Right cardiac atrium (tissue), 5 donors: ENCODE results near the gene NEK8. TPM values are rescaled to one million over a fixed set of nuclear protein-coding genes. Genes with fewer than 3 reads are reported as not detected.

Experiments used
- ATAC-seq, 2 donors: fragments of 200-7000 bp; cut with Tn5 transposase; one replicate each; pipeline versions ENCODE4 v1.8.0 to v1.9.1; 2020; ENCODE audit warnings: moderate library complexity in 2 of 2, mild to moderate bottlenecking in 1 of 2
- DNase-seq, 3 donors: peaks; one replicate each; pipeline ENCODE4 v3.0.0-alpha.2; 2020
- H3K27ac ChIP-seq: one replicate; pipeline ENCODE4 v1.5.1; 2013; ENCODE audit warnings: mild to moderate bottlenecking, low read length, control low read depth, moderate library complexity
- H3K27me3 ChIP-seq: one replicate; pipeline ENCODE4 v1.6.1; 2013; ENCODE audit not compliant: control insufficient read depth, insufficient read depth
- H3K4me1 ChIP-seq: one replicate; pipeline ENCODE4 v1.6.1; 2013; ENCODE audit warnings: low read length; ENCODE audit not compliant: control insufficient read depth, insufficient read depth
- H3K4me3 ChIP-seq: one replicate; pipeline ENCODE4 v1.5.1; 2013; ENCODE audit warnings: low read length, control low read depth
- H3K9me3 ChIP-seq: one replicate; pipeline ENCODE4 v1.6.1; 2013; ENCODE audit warnings: low read length; ENCODE audit not compliant: control insufficient read depth
- WGBS: extraction: QIAGEN DNeasy Blood & Tissue Kit; methylation state at CpG from one replicate; pipeline ENCODE4 v1.1.7; 2013; 5-methylcytosine and 5-hydroxymethylcytosine counted together
- intact Hi-C, 4 donors: fragments of 100-400 bp; cut with DNase I; formaldehyde crosslinking; loops; one replicate each; pipeline versions ENCODE4 v1.11.0 to v1.14.0; 2022 to 2023
- long read RNA-seq, 4 donors: library from polyadenylated mRNA; unstranded; transcript quantifications; one replicate each; pipeline ENCODE4 v2.0.0, GENCODE V29; 2020 to 2021
- polyA plus RNA-seq: library from polyadenylated mRNA; stranded (reverse); fragments of 200-250 nt; gene quantifications from one replicate; pipeline ENCODE4 v1.2.3, GENCODE V29; 2013
- total RNA-seq, 4 donors: library from RNA; stranded (reverse); fragmentation: NEBNext Ultra II Directional; extraction: Animal tissue kit (Norgen Biotek cat#: 25700); gene quantifications; one replicate each; pipeline ENCODE4 v1.2.1, GENCODE V29; 2021
- donor health status: healthy with polysubstance abuse.
- donor health status: DM: no; HTN: yes; CAD: no.
- donor health status: DM: no; HTN: no; CAD: no.
- donor health status: DM: no; HTN: yes; CAD: no; lungs with severe emphysema.
- donor health status: DM: yes; HTN: yes; CAD: no.

NEK8 gene
- total RNA-seq: 1 to 10 TPM; 1.0 to 1.6 (median 1.2) TPM
- 0.81 TPM for polyA plus RNA-seq
- long read RNA-seq, donor 1, partial matches to known transcripts: 1 of 2 reads
- long read RNA-seq, donor 1, other reads (novel, unspliced or antisense): 1 of 2 reads
- long read RNA-seq, donor 2, partial matches to known transcripts: 0 of 1 reads
- long read RNA-seq, donor 2, other reads (novel, unspliced or antisense): 1 of 1 reads
- long read RNA-seq, donor 3, partial matches to known transcripts: 1 of 7 reads
- long read RNA-seq, donor 3, other reads (novel, unspliced or antisense): 5 of 7 reads
- long read RNA-seq, donor 4: 0 reads

- Histone ChIP-seq H3K4me1 (peaks cover 3% of the 10 kb centered on the region), H3K4me3 (peak within 1 kb of the TSS; percentile 55), H3K9me3 (no peaks in the 10 kb centered on the region), H3K27me3 (no peaks in the 10 kb centered on the region), H3K27ac (peak within 1 kb of the TSS; percentile 75)
- ATAC-seq (peak; percentile 84 to 85), DNase-seq (peak; percentile 95 to 98 (median 98))
- intact Hi-C loops: loop anchor here in 2 of 4 donors (5.0 to 10.0 kb wide), 3 partner anchors 186 to 386 kb away; partner anchors contain the start of gene PHF12 (in 1 of the 2)
- WGBS: under 1% methylated on average over 64 of the region's 64 CpGs
These were observed at the start of gene NEK8 for GRCh38 chr17:28728364-28729200. Gene NEK8 (plus strand): TSS chr17:28728788. CDS start chr17:28728814, 26 bp downstream.

- no peaks in the 10 kb centered on the region for H3K9me3 ChIP-seq
- peak in 1 of 3 donors; percentile 38 for DNase-seq
These were observed 45.9 kb upstream of the NEK8 start for GRCh38 chr17:28682655-28683054.

GRCh38 chr17:28684963-28685362, 43.6 kb upstream of the NEK8 start:
- Histone ChIP-seq H3K4me1 (no peaks in the 10 kb centered on the region), H3K9me3 (no peaks in the 10 kb centered on the region), H3K27ac (no peak overlapping the region), H3K4me3 (no peak overlapping the region), H3K27me3 (no peaks in the 10 kb centered on the region)
- WGBS: 22% methylated on average over 3 of the region's 3 CpGs
- intact Hi-C loops: no loop called here
- DNase-seq (peak in 1 of 3 donors; percentile 65), ATAC-seq (peak; percentile 44 to 54)

More at GRCh38 chr17:28682655-28683054, 45.9 kb upstream of the NEK8 start:
- H3K27ac ChIP-seq: no peak overlapping the region
- no peak overlapping the region for H3K4me3 ChIP-seq
- no peak for ATAC-seq
- intact Hi-C loops: no loop called here
- H3K27me3 ChIP-seq: no peaks in the 10 kb centered on the region
- WGBS: 95% methylated on average over 11 of the region's 11 CpGs
- no peaks in the 10 kb centered on the region for H3K4me1 ChIP-seq

- Histone ChIP-seq H3K27me3 (no peaks in the 10 kb centered on the region), H3K4me1 (no peaks in the 10 kb centered on the region), H3K9me3 (no peaks in the 10 kb centered on the region), H3K4me3 (no peak overlapping the region), H3K27ac (no peak overlapping the region)
- intact Hi-C loops: no loop called here
- 89% methylated on average over 5 of the region's 5 CpGs for WGBS
- no peak for DNase-seq
- no peak for ATAC-seq
These were observed 43.2 kb upstream of the NEK8 start for GRCh38 chr17:28685366-28685765.

GRCh38 chr17:28686296-28686695, 42.3 kb upstream of the NEK8 start:
- Histone ChIP-seq H3K27ac (no peak overlapping the region), H3K27me3 (no peaks in the 10 kb centered on the region), H3K4me1 (no peaks in the 10 kb centered on the region), H3K9me3 (no peaks in the 10 kb centered on the region), H3K4me3 (no peak overlapping the region)
- 86% methylated on average over 4 of the region's 4 CpGs for WGBS
- DNase-seq (no peak), ATAC-seq (no peak)
- intact Hi-C loops: no loop called here

- DNase-seq: no peak
- H3K4me1 ChIP-seq: no peaks in the 10 kb centered on the region
- no peak overlapping the region for H3K27ac ChIP-seq
- WGBS: 93% methylated on average over 4 of the region's 4 CpGs
- intact Hi-C loops: no loop called here
- H3K27me3 ChIP-seq: no peaks in the 10 kb centered on the region
- no peak overlapping the region for H3K4me3 ChIP-seq
- no peak for ATAC-seq
- no peaks in the 10 kb centered on the region for H3K9me3 ChIP-seq
These were observed 40.1 kb upstream of the NEK8 start for GRCh38 chr17:28688481-28688880.

- WGBS: 96% methylated on average over 3 of the region's 3 CpGs
- no peaks in the 10 kb centered on the region for H3K27me3 ChIP-seq
- DNase-seq (no peak), ATAC-seq (no peak)
- no peak overlapping the region for H3K4me3 ChIP-seq
- H3K27ac ChIP-seq: no peak overlapping the region
- no peaks in the 10 kb centered on the region for H3K4me1 ChIP-seq
- no peaks in the 10 kb centered on the region for H3K9me3 ChIP-seq
- intact Hi-C loops: no loop called here
These were observed 39.6 kb upstream of the NEK8 start for GRCh38 chr17:28689011-28689410.

GRCh38 chr17:28693869-28694268, 34.7 kb upstream of the NEK8 start:
- Histone ChIP-seq H3K27me3 (no peaks in the 10 kb centered on the region), H3K4me3 (no peak overlapping the region), H3K9me3 (no peaks in the 10 kb centered on the region), H3K27ac (no peak overlapping the region), H3K4me1 (no peaks in the 10 kb centered on the region)
- DNase-seq (no peak), ATAC-seq (no peak)
- WGBS: 97% methylated on average over 1 of the region's 1 CpG
- intact Hi-C loops: no loop called here

- no peak for ATAC-seq
- H3K4me1 ChIP-seq: no peaks in the 10 kb centered on the region
- no peak for DNase-seq
- H3K27me3 ChIP-seq: no peaks in the 10 kb centered on the region
- 91% methylated on average over 6 of the region's 6 CpGs for WGBS
- no peaks in the 10 kb centered on the region for H3K9me3 ChIP-seq
- no peak overlapping the region for H3K4me3 ChIP-seq
- H3K27ac ChIP-seq: no peak overlapping the region
- intact Hi-C loops: no loop called here
These were observed 30.2 kb upstream of the NEK8 start for GRCh38 chr17:28698253-28698941.

GRCh38 chr17:28700278-28700677, 28.3 kb upstream of the NEK8 start:
- no peak for ATAC-seq
- Histone ChIP-seq H3K9me3 (no peaks in the 10 kb centered on the region), H3K27me3 (no peaks in the 10 kb centered on the region), H3K4me3 (no peak overlapping the region), H3K27ac (no peak overlapping the region), H3K4me1 (no peaks in the 10 kb centered on the region)
- intact Hi-C loops: no loop called here
- WGBS: 89% methylated on average over 8 of the region's 8 CpGs
- DNase-seq: no peak
